Keratinocyte (primary cell): ENCODE results near the gene BCAR3.

Experiments used
- CTCF ChIP-seq, 3 experiments: IDR thresholded peaks in 1 of 3; conservative IDR thresholded peaks in 1 of 3; optimal IDR thresholded peaks in 1 of 3; 2 replicates in 2 of 3; 3 replicates in 1 of 3; pipeline versions ENCODE3 to v1.5.1; 2011; ENCODE audit warnings: low read length in 3 of 3, mild to moderate bottlenecking in 3 of 3, moderate library complexity in 2 of 3, control low read depth in 1 of 3, inconsistent platforms in 1 of 3; ENCODE audit not compliant: insufficient read depth in 2 of 3; ENCODE audit errors: extremely low read depth in 1 of 3
- EZH2 ChIP-seq: IDR thresholded peaks from one replicate; pipeline ENCODE4 v1.6.1; 2012; ENCODE audit warnings: inconsistent platforms, mild to moderate bottlenecking, low read length, moderate library complexity

GRCh38 chr1:93717640-93718039 lies 36.0 kb upstream of the BCAR3 start:
- no peak for TF ChIP-seq CTCF (optimal IDR thresholded peaks at IDR 0.05 in 1 of 3, IDR thresholded peaks at IDR 0.05 in 1 of 3, conservative IDR thresholded peaks at IDR 0.05 in 1 of 3; ENCODE audit: extremely low read depth in 1 of 3, insufficient read depth in 2 of 3, low read length in 3 of 3)
- TF ChIP-seq EZH2, result no peak
